HG02938 (cell line): ENCODE data around the gene RGS16.

ENCODE experiments used
- ATAC-seq: cut with Tn5 transposase; IDR thresholded peaks from one replicate; pipeline ENCODE4 v1.9.1; 2021; ENCODE audit warnings: mild to moderate bottlenecking, moderate library complexity; ENCODE audit not compliant: unreplicated experiment

Gene RGS16

GRCh38 chr1:182610606-182611194, 6.5 kb upstream of the RGS16 start:
- ATAC-seq = no peak

DNA sequence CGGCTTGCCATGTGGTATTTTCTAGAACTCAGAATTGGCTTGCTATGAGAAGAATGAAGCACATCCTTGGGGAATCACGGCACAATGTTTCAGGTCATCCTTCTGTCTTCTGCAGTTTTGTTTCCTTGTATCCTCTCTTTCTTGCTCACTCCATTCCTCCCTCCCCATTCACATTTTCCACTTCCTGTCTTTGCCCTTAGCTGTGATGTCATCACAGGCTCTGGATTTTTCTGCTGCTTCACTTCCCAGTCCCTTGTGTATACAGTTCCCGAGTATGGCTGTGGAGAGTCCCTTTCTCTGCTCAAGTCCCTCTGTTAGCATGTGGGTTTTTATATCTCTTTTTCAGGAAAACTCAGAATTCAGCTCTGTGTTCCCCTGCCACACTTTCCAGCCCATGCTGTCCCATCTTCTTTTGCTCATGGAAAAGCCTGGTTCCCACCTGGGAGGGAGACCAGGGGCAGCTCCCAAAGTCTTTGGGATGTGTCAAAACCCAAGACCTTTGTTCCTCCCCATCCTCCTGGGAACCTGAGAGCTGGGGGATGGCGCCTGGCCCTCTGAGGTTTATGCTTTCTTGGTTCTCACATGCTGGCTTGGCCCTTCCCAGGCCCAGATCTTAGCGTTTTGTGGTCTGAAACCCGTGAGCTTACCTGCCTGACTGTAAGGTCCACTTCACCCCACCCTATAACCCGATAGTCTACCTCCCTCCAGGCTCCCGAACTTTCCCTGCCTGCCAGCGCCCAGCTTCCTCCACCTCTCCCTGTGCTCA, 4.8 kb upstream of the RGS16 start:
- ATAC-seq = no peak

- ATAC-seq = no peak
Observed at GRCh38 chr1:182608236-182608635, 4.0 kb upstream of the RGS16 start.

DNA sequence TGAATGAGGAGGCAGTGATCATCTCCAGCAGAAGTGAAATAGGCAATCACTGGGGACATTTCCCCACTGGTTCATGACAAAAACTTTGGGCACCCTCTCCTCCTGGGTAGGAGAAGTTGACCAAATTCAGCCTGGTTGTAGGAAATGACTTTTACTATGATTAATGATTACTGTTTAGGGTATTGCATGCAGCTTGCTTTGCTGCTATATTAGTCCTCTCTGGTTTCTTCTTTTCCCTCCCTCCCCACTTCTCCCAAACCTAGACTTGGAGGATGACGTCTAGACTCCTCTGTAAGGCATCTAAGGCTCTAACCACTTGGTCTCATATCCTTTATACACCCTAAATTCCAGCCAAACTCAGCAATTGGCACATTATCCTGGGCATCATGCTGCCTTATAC, 3.4 kb upstream of the RGS16 start:
- no peak for ATAC-seq

GRCh38 chr1:182603646-182604174, 479 bp downstream of the RGS16 start:
- peak; percentile 10 for ATAC-seq

DNA sequence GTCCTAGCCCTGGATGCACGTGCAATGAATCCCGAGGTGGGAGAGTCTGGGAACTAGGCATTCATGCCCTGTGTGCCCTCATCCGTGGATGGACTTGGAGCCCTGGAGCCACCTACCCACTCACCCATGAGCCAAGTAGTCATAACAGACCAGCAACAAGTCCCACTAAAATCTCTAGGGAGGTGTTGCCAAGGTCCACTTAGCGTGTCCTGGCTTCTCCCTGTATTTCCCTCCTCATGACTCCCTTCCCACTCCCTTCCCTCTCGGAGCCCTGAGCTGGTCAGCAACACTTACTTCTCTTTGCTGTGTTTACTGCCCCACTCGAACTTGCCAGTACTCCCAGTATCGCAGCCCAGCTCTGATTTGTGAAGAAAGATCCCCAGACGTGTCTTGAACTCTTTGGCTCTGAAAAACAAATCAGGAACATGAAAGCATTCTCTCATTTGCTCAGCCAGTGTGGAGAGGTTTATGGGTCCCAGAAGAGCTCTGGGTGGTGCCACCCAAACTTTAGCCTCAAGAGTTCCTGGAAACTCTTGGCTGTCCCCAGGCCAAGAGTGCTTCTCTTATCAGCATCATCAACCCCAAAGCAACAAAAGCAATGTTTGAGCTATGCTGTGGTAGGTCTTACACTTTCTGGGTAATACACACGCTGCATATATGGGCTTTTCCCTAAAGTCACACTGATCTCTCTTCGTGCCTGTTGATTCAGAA, 1.1 kb downstream of the RGS16 start:
- no peak for ATAC-seq

GRCh38 chr1:182601913-182602312, 2.3 kb downstream of the RGS16 start:
- no peak for ATAC-seq

DNA sequence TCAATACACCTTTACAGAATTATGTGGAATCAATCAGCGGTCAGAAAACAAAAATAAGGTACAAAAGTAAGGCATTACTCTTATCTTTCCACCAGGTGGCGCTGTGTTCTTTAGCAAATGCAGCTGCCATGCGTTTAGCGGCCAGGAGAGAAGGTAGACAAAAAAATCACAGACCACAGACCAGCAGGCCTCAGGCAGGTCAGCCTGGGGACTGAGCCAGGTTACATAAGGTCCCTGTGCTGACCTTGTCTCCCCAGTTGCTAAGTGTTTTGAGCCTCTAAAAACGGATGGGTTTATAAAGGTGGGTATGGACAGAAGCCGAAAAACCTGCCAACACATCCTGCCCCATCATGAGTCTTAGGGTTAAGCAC, 2.8 kb downstream of the RGS16 start:
- no peak for ATAC-seq

DNA sequence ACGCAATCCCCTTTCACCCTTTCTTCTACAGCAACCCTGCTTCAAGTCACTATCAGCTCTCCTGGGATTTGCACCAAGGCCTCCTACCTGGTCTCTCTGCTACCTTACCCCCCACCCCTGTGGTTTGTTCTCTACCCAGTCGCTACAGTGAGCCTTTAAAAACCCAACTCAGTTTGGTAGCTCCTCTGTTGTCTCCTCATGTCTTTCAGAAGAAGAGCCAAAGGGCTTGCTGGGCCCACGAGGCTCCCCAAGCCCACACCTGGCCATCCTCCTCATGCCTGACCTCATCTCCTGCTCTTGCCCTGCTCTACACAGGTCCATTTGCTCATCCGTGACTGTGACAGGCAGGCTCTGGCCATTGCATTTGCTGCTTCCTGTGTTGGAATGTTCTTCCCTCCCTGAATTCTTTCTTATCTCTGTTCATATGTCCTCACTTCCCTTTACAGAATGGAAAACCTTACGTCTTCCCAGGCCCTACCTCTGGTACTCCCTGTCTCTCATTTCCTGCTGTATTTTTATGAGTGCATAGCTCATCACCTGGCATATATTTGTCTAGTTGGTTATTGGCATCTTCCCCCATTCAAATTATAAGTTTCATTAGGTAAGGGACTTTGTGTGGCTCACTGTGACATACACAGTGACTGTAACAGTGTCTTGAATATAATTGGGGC, 3.3 kb downstream of the RGS16 start:
- no peak for ATAC-seq

GRCh38 chr1:182600036-182600713, 4.0 kb downstream of the RGS16 start:
- no peak for ATAC-seq

DNA sequence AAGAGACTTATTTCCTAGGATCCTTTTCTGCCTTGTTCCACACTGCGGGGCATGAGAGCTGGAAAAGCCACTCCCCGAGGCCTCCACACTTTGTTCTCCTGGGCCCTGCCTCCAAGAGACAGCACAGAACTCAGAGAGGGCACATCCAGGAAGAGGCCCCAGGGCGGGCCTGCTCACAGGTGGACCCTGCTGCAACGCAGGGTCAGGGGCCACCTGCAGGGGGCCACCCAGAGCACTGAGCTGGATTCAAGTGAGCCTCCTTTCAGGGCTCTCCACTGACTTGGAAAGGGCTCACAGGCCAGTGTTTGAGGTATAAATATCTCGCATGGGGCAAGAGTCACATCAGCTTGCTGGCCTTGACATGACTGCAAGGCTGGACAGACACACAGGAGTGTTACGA, 4.8 kb downstream of the RGS16 start:
- ATAC-seq = no peak

- ATAC-seq = no peak
Observed at GRCh38 chr1:182598296-182598695, 5.9 kb downstream of the RGS16 start.

DNA sequence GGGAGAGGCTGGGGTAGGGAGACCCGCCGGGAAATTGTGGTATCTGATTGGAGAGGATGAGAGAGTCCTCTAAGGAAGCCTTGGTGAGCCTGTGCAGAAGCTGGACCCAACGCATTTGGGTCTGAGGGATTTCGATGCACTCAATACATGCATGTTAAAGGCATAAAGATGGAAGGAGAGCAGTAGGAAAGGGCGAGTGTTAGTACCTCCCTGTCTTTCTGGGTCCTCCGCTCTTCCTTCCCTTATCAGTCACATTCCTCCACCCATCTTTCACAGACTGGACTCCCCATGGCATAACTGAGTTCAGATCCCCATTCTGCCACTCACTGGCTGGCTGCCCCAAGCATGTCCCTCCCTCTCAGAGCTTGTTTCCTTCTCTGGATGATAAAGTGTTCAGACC, 7.3 kb downstream of the RGS16 start:
- ATAC-seq = no peak

DNA sequence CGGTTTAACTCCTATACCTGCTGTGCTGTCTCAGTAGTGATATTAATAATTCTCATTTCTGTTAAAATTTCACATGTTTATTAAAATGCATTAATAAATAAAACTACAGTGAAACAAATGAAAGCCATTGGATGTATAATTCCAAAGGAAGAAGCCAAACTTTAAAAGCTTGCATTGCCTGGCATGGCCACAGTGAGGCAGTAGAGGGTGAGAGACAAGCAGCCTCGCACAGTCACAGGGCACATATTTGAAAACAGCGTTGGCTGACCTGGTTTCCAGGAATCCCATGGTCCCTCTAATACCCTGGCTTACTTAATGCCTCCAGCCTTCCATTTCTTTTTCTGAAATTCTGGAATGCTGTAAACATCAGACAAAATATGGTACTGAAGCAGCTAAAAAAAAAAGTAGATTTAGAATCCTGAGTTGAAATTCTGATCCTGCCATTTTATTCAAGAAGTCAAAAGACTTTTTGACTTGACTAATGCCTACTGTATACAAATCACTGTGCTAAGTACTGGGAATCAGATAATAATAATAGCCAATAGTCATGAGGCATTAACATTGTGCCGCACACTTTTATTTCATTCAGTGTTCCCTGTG, 8.4 kb downstream of the RGS16 start:
- no peak for ATAC-seq

- no peak for ATAC-seq
Observed at GRCh38 chr1:182589931-182590330, 14.3 kb downstream of the RGS16 start.

DNA sequence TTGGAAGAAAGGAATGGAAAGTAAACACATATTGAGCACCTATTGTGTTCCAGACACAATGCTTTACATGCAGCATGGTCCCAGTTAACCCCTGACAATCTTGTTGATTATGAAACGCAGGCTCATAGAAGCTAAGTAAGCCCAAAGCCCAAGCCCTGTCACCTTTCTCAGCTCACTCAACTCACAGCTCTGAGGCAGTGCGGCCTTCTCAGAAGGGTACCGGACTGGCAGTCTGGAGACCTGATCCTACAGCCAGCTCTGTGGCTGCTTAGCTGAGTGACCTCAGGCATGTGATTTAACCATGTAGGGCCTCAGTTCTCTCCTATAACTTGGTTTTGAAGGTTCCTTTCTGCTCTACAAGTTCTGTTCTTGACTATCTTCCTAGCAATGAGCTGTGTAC, 14.7 kb downstream of the RGS16 start:
- no peak for ATAC-seq

DNA sequence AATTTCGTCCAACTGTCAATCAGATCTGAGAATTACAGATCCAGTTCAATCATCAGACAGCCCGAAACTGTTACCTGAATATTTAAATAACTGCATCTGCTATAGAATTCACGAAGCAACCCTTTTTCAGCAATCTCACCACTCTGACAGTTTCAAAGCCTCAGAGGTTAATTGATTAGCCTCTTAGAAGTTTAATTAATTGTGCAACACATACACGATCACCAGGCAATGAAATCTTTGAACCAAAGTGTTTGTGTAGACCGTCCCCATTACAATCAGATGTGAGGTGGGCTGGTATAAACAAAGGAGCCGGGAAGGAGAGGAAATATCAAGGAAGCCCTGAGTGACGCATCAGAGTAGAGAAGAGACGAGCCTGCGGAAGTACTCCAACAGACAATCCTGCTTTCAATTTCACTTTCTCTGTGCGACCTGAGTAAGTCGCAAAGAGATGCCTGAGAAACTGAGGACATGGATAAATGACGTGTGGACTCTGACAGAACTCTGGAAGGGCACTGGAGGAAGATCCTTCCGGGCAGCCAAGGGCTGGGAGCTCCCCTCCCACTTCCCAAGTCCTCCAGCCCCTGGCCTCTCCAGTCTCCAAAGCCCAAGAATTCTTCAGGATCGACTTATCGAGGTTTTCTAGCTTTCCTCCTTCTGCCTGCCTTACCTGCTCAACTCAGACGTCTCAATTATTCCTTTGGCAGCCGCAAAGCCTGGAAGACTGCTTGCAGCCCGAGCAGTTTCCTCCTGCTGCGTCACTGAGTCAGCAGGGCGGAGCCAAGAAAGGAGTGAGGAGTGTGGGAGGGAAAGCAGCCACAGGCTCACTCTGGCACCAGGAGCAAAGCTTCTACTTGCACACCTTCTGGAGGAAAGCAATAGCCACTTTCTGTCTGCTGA, 15.4 kb downstream of the RGS16 start, which contains the start of gene RNASEL:
RNASEL (minus strand) TSS at position 757 of the 897 bp plus-strand sequence. CDS start 2,450 bp downstream, outside the sequence.
- peak; percentile 85 for ATAC-seq

GRCh38 chr1:182587666-182588499, 16.3 kb downstream of the RGS16 start:
- ATAC-seq = peak; percentile 40
